HG03060 (cell line): ENCODE data around the gene AACS.
"Not testable (repeated sequence)": the region's sequence is repeated elsewhere in the genome, so short reads cannot be mapped to it uniquely, and the experiment has no call there.

ENCODE experiments used
- ATAC-seq: cut with Tn5 transposase; IDR thresholded peaks from one replicate; pipeline ENCODE4 v1.9.1; 2021; ENCODE audit warnings: low read depth, moderate number of reproducible peaks; ENCODE audit not compliant: unreplicated experiment

Gene AACS

DNA sequence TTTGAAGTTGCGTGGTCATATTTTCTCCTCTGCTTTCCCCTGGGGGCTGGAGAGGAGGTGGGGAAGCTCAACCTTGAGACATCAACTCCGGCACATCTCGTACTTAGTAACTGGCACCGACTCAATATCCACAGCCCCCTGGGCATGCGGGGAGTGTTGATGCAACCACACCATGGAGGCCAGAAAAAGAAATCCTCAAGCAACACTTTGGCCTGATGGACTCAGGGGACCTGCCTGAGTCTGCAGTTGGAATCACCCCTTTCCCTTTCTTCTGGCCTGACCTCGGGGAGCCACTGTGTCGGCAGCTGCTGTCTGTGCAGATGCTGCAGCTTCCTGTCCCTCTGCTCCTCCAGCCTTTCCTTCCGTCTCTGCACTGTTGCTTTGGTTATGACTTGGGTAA, 11.4 kb upstream of the AACS start:
- no peak for ATAC-seq

DNA sequence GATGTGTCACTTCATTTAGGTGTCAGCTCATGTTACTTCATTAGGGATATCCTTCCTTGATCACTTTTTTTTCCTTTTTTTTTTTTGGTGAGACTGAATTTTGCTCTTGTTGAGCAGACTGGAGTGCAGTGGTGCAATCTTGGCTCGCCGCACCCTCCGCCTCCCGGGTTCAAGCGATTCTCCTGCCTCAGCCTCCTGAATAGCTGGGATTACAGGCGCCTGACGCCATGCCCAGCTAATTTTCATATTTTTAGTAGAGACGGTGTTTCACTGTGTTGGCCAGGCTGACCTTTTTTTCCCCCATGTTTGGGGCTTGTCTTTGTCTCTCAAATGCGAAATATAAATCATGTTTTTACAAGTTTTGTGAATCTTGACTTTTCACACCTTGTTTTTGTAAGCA, 9.6 kb upstream of the AACS start:
- no peak for ATAC-seq

DNA sequence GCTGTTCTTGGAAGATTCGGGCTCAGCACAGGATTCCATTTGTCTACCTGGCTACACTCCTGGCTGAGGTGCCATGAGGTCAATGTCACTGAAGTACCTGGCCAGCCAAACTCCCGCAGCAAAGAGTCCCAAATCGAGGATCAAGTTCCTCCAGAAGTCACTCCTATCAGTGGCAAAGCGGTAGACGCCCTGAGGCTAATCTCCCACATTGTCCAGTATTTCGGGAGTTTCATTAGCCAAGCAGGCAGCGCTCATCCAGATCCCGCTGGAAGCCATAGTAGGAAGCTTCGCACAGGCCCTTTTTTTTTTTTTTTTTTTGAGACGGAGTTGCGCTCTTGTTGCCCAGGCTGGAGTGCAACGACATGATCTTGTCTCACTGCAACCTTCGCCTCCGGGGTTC, 8.9 kb upstream of the AACS start:
- no peak for ATAC-seq

DNA sequence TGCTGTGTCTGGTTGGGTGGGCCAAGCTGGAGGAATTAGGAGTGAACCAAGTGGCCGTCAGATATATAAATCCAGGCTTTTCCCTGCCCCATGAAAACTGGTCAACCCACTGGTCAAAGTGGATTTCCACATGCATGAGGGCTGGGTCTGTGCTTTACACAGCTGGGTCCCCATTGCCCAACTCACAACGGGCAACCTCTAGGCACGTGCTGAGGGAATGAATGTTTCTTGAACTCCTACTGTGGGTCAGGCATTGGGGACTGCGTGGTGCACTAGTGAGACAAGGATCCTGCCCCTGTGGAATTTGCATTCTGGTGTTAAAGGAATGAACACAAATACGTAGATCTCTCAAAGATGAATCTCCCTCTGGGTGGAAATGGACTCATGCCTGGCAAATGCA, 7.5 kb upstream of the AACS start:
- ATAC-seq: no peak

DNA sequence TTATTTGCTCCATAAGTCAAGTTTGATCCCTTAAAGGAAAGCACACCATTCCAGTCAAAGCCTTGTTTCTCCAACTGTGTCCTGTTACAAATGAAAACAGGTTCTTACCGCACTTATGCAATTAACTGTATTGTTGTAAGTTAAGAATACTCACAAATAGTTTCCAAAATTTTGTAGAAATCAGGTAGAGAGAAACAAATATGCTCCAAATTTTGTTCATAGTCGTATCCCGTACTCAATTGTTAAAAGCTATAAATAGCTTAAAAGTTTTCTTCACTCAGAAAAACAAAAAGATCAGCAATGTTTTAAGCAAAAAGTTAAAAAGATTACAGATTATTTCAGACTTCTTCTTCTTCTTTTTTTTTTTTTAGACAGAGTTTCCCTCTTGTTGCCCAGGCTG, 4.0 kb upstream of the AACS start:
- ATAC-seq: no peak

DNA sequence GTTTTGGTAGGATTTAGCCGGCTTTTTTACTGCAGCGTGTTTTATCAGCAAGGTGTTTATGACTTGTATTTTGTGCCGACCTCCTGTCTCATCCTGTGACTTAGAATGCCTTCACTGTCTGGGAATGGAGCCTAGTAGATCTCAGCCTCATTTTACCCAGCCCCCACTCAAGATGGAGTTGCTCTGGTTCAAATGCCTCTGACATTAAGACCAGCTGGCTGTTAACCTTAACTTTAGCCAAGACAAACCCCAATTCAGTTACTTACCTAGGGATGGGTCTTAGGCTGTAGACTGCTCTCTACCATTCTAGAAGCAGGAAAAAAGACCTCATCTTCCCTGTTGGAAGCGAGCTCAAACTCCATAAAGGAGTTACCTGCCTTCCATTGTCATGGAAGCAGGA, 1.7 kb upstream of the AACS start:
- ATAC-seq: not testable (repeated sequence)

DNA sequence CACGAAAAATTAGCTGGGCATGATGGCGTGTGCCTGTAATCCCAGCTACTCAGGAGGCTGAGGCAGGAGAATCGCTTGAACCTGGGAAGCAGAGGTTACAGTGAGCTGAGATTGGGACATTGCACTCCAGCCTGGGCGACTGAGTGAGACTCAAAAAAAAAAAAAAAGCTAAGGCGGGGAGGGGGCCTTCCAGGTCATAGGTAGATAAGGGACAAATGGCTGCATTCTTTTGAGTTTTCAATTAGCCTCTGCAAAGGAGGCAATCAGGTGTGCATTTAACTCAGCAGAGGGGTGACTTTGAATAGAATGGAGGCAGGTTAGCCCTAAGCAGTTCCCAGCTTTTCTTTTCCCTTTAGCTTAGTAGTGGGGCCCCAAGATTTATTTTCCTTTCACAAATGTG, 743 bp upstream of the AACS start:
- ATAC-seq: no peak

DNA sequence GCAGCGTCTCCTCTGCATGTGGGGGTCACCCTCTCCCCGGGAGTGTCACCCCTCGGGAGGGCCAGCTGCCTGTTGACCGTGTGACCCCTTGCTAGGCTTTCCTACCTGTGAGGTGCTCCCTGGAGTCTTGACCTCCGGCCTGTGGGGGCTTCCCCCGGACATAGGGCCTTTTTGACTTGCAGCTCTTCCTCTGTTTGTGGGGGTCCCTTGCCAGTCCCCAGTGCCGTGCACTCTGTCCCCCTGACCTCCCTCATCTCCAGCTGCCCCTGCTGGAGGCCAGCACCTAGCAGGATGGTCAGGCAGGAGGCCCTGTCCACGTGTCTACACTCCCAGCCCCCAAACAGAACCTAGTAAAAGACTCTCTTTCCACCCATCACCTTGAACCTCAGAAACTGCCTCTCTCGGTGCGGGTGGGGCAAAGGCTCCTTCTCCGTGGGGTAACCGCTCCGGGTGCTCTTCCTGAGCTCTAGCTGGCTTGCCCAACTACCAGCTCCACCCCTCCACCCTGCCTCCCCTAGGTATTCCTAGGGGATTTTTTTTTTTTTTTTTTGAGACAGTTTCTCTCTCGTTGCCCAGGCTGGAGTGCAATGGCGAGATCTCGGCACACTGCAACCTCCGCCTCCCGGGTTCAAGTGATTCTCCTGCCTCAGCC, 810 bp downstream of the AACS start:
- no peak for ATAC-seq

DNA sequence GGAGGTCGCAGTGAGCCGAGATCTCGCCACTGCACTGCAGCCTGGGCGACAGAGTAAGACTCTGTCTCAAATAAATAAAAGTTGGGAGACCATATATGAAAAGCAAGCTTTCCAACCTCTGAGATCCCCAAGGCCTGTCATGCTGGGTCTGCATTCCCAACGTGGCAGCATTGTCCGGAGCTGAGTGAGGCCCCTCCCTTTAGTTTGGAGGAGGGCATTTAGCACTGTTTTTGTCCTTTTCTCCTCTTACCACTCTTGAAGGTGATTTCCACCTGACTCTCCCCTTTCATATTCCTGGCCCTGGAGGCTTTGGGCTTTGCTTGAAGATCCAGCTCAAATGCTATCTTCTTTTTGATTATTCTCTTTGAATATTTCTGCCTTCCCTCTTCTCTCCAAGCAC, 3.2 kb downstream of the AACS start:
- no peak for ATAC-seq

DNA sequence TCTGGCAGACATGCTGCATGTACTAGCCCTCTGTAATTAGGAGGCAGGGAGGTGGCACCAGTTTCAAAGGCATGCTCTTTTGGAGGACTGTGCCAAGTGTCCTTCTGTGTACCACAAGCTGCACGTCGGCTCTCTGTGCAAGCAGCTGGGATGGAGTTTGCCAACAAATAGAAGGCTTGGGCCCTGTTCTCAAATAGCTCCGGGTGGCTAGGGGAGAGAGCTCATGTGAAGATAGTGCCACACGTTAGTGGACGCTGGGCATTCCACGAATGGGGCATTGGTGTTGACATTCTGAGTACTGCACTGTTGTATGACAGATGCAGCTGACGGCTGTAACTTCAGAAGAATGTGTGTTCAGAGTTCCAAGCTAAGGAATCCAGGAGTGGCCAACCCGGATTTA, 4.4 kb downstream of the AACS start:
- no peak for ATAC-seq

DNA sequence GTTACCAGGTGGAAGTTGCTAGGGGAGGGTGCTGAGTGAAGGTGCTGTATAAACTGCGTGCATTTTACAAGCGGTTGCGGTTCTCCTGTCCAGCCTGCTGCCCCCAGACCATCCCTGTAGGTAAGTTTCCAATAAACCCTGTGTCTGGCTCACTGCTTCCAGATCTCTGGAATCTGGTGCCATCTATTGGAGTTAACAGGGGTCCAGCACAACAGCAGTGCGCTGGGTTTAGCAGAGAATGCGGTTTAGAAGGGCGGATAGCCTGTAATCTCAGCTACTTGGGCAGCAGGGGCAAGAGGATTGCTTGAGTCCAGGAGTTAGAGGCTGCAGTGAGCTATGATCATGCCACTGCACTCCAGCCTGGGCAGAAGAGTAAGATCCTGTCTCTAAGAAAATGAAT, 4.9 kb downstream of the AACS start:
- no peak for ATAC-seq

DNA sequence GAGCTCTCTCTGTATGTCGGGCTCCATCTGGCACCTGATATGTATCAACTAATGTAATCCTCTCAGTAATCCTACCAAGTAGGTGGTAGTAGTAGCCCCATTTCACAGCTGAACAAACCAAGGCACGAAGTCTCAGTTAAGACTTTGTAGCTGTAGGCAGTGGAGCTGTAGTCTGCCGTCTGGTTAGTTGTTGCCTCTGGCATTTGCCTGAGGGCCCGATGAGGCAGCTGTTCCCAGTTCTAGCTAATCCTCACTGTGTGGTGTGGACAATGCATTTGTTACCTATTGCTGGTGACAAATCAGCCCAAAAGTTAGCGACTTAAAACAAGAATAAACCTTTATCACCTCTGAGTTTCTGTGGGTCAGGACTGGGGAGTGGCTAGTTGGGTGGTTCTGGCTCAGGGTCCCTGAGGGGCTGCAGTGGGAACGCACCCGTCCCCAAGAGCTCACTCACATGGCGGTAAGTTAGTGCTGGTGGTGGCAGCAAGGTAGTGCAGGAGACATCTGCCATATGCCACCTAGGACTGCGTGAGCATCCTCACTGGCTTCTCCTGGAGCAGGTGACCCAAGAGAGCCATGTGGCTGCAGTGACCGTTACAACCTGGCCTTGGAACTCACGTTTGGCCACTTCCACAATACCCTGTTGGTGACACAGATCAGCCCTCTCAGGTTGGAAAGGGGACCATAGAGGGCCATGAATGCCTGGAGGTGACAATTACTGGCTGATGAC, 5.6 kb downstream of the AACS start:
- no peak for ATAC-seq

DNA sequence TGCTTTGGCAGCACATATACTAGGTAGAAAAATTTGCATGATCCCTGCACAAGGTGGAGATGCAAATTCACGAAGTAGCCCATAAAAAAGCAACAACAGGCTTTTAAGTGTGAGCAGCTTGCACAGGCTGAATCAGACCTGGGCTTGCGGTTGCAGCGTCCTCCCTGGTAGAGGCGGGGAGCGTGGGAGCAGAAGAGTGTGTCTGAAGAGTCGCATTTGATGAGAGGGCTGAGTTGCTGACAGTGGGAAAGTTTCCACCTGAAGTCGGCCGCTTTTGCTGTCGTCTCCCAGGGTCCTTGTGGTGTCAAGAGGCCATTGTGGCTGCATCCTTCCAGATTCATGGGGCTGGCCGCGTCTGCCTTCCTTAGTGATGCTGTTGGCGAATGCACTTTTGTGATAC, 6.2 kb downstream of the AACS start:
- ATAC-seq: no peak

DNA sequence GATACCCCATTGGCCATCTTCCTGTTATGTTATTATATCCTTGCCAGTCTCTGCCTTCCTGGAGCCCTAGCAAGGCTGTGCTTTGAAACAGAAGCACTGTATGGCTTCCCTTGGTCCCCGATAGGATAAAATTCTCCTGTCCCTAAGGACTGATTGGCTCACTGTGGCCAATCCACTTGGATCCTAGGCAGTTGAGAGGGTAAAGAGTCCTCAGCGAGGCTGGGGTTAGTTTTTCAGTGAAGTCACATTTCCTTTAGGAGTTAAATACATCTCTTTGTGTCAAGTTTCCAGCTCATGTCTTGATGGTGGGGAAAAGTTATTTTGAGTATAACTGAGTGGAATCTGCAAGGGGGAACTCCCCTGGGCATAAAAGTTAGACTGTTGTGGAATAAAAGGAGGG, 7.3 kb downstream of the AACS start:
- no peak for ATAC-seq

DNA sequence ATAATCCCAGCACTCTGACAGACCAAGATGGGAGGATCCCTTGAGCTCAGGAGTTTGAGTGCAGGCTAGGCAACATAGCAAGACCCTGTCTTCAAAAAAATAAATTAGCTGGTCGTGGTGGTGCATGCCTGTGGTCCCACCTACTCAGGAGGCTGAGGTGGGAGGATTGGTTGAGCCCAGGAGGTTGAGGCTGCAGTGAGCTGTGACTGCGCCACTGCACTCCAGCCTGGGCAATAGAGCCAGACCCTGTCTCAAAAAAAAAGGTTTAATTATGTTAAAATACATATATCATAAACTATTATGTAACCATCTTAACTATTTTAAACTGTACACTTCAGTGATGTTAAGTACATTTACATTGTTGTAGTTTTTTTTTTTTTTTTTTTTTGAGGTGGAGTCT, 9.1 kb downstream of the AACS start:
- ATAC-seq: not testable (repeated sequence)

DNA sequence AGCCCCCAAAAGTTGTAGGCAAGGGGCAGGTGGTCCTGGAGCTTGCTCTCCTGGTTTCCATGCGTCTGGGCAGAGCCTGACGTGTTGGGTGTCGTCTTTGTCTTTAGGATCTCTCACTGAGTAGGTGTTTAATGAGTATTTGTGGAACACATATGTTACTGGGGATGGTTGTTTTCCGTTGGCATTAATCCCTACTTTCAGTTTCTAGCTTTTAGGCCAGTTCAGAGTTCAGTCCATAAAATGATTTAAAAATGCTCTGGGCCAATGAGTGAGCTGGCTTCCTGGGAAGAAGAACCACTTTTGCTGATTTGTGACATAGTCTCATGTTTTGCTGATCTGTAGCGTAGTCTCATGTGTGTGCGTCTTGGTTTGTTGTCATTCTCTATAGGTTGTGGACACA, 10.9 kb downstream of the AACS start:
- no peak for ATAC-seq

DNA sequence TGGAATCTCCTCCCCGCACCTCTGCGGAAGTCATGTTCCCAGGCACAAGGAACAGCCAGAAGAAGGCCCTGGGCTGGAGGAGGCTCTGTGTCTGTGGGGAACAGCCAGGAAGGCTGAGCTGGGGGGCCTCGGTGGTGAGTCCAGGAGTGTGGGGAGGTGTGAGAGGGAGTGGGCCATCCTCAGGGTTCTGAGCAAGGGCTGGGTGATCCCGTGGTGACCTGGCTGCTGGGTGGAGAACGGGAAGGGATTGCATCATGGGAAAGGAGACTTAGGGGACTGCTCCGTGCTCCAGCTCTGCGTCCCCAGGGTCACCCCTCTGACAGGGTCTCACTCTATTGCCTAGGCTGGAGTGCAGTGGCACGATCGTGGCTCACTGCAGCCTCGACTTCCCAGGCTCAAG, 13.8 kb downstream of the AACS start:
- ATAC-seq: no peak

DNA sequence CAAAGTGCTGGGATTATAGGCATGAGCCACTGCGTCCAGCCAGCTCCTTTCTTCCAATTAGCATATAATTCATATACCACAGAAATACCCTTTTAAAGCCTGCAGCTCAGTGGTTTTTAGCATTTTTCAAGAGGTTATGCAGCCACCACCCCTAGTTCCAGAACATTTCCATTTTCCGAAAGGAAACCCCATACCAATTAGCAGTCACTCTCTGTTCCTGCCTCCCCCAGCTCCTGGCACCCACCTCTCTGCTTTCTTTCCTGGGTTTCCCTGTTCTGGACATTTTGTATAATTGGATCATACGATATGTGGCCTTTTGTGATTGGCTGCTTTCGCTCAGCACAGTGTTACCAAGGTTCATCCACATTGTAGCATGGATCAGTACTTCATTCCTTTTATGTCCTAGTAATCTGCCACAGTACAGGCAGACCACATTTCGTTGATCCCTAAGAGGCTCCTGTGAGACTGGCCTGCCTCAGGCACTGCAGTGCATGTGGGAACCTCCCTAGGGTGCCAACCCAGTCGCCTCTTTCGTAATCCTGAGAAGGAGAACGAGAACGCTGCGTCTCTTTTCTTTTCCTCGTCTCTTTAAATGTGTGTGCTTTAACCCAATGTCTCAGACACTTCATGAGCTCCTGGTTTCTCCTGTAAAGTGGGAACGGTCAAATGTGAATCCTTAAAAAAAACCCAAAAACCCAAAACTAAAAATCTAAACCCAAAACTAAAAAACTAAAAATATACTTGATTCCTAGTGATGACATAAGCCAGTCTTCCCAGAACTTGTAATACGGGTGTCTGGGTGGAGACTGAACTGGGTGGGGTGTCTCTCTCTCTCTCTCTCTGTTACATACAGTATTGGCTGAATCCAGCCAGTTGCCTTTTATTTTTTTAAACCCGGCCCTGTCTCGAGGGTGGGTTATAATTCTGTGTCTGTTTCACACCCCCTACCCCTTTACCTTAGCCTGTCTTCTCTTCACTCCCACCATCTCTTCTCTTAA, 14.7 kb downstream of the AACS start:
- no peak for ATAC-seq

DNA sequence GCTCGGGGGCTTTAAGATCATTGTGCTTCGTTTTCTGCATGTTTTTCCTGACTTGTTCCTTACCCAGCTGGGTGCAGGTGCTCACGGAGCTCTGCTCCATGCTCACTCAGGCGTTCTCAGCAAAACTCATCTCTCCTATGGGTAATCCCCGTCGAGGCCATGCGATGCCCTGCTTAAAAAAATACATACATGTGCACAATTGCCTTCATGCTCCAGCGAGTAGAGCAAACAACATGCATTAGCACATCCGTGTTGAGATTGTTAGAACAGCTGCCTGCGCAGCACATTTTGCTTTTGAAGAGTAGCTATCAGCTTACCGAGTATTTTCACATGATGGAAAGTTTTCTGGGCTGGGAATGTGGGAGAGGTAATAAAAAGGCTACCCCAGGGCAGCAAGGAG, 16.2 kb downstream of the AACS start:
- no peak for ATAC-seq

DNA sequence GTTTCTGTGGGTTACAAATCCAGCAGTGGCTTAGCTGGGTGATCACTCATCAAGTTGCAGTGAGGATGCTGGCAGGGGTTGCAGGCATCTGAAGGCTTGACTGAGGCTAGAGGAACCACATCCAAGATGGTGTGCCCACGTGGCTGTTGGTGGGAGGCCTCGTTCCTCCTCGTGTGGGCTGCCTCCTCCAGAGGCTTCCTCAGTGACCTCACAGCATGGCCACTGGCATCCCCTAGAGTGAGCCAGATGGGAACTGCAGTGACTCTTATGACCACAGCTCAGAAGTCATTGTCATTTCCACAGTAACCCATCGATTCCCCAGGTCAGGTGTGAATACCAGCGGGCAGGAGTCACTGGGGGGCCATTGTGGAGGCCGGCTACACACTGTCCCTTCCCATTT, 17.8 kb downstream of the AACS start:
- no peak for ATAC-seq

DNA sequence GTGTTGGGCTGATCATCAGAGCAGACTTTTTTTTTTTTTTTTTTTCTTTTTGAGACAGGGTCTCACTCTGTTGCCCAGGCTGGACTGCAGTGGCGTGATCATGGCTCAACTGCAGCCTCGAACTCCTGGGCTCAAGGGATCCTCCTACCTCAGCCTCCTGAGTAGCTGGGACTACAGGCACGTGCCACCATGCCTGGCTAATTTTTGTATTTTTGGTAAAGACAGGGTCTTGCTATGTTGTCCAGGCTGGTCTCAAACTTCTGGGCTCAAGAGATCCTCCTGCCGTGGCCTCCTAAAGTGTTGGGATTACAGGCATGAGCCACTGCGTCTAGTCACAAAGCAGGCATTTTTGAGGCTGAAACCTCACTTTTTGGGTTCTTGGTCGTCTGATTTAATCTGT, 23.0 kb downstream of the AACS start:
- ATAC-seq: not testable (repeated sequence)
